HEK293 (cell line): ENCODE data around the gene DGKD.

Source experiments
- CTCF ChIA-PET: fragments of 350-600 bp; formaldehyde crosslinking; extraction: SDS; loops from one replicate; lab custom pipeline; 2021; ENCODE audit warnings: antibody characterized with exemption; lab: Yijun Ruan, JAX
- POLR2A ChIA-PET: fragments of 300-600 bp; formaldehyde crosslinking; extraction: SDS; loops from one replicate; lab custom pipeline; 2020; ENCODE audit warnings: antibody characterized with exemption, inconsistent platforms; lab: Yijun Ruan, JAX
- H3K27ac ChIP-seq: fragments of 200-500 bp; sonication (Bioruptor generic); 2 replicates; pipeline ENCODE4 v1.5.1; 2014; ENCODE audit warnings: low read depth, low read length, control low read depth, inconsistent platforms; ENCODE audit errors: extremely low read depth
- H3K36me3 ChIP-seq, 2 experiments: fragments of 200-500 bp in 1 of 2; sonication (Bioruptor generic) in 1 of 2; 1 replicate in 1 of 2; 2 replicates in 1 of 2; pipeline ENCODE4 v1.5.1; 2014 to 2017; ENCODE audit warnings: inconsistent platforms in 2 of 2, low read length in 2 of 2; ENCODE audit not compliant: control insufficient read depth in 2 of 2, insufficient read depth in 1 of 2
- H3K4me1 ChIP-seq: fragments of 200-500 bp; sonication (Bioruptor generic); 2 replicates; pipeline ENCODE4 v1.5.1; 2014; ENCODE audit warnings: mild to moderate bottlenecking, low read length, inconsistent platforms; ENCODE audit not compliant: control insufficient read depth, insufficient read depth
- H3K4me3 ChIP-seq: 2 replicates; pipeline ENCODE4 v1.5.1; 2011; ENCODE audit warnings: low read depth, mild to moderate bottlenecking, control low read depth, low read length, moderate library complexity
- H3K9me3 ChIP-seq: fragments of 200-500 bp; sonication (Bioruptor generic); 2 replicates; pipeline ENCODE4 v1.5.1; 2014; ENCODE audit warnings: low read depth, low read length, inconsistent platforms; ENCODE audit not compliant: control insufficient read depth, insufficient read depth
- FEZF1 ChIP-seq: fragments of 450-650 bp; formaldehyde crosslinking; IDR thresholded peaks from 2 replicates; pipeline ENCODE4 v1.5.1; 2016; ENCODE audit warnings: missing biosample characterization, missing genetic modification characterization
- INSM2 ChIP-seq: fragments of 450-650 bp; formaldehyde crosslinking; IDR thresholded peaks from 2 replicates; pipeline ENCODE4 v1.5.1; 2016; ENCODE audit warnings: missing biosample characterization, missing genetic modification characterization
- PATZ1 ChIP-seq: fragments of 450-650 bp; formaldehyde crosslinking; IDR thresholded peaks from 2 replicates; pipeline ENCODE4 v1.5.1; 2016; ENCODE audit warnings: missing biosample characterization, missing genetic modification characterization
- RBAK ChIP-seq: fragments of 450-650 bp; formaldehyde crosslinking; IDR thresholded peaks from 2 replicates; pipeline ENCODE4 v1.5.1; 2016; ENCODE audit warnings: missing biosample characterization, missing genetic modification characterization
- SCRT1 ChIP-seq: fragments of 450-650 bp; formaldehyde crosslinking; IDR thresholded peaks from 2 replicates; pipeline ENCODE4 v1.5.1; 2016; ENCODE audit warnings: missing biosample characterization, missing genetic modification characterization, borderline replicate concordance
- TSHZ1 ChIP-seq: fragments of 450-650 bp; formaldehyde crosslinking; IDR thresholded peaks from 2 replicates; pipeline ENCODE4 v1.5.1; 2016; ENCODE audit warnings: missing biosample characterization, missing genetic modification characterization, borderline replicate concordance
- ZBTB44 ChIP-seq: fragments of 450-650 bp; IDR thresholded peaks from 2 replicates; pipeline ENCODE4 v1.5.1; 2018; ENCODE audit warnings: missing biosample characterization, mild to moderate bottlenecking, missing genetic modification characterization
- ZBTB48 ChIP-seq: fragments of 450-650 bp; formaldehyde crosslinking; IDR thresholded peaks from 2 replicates; pipeline ENCODE4 v1.5.1; 2016; ENCODE audit warnings: missing biosample characterization, missing genetic modification characterization
- ZIC2 ChIP-seq: fragments of 450-650 bp; formaldehyde crosslinking; IDR thresholded peaks from 2 replicates; pipeline ENCODE4 v1.5.1; 2016; ENCODE audit warnings: missing biosample characterization, missing genetic modification characterization
- ZNF24 ChIP-seq: fragments of 450-650 bp; formaldehyde crosslinking; IDR thresholded peaks from 2 replicates; pipeline ENCODE4 v1.5.1; 2016; ENCODE audit warnings: missing biosample characterization, missing genetic modification characterization
- ZNF292 ChIP-seq: fragments of 450-650 bp; formaldehyde crosslinking; IDR thresholded peaks from 2 replicates; pipeline ENCODE4 v1.5.1; 2016; ENCODE audit warnings: low read depth, missing biosample characterization, missing genetic modification characterization, borderline replicate concordance
- ZNF311 ChIP-seq: fragments of 450-650 bp; formaldehyde crosslinking; IDR thresholded peaks from 2 replicates; pipeline ENCODE4 v1.5.1; 2017; ENCODE audit warnings: missing biosample characterization, missing genetic modification characterization, borderline replicate concordance
- ZNF350 ChIP-seq: fragments of 450-650 bp; formaldehyde crosslinking; IDR thresholded peaks from 2 replicates; pipeline ENCODE4 v1.5.0; 2017; ENCODE audit warnings: missing biosample characterization, mild to moderate bottlenecking, missing genetic modification characterization
- ZNF433 ChIP-seq: fragments of 450-650 bp; formaldehyde crosslinking; IDR thresholded peaks from 2 replicates; pipeline ENCODE4 v1.5.1; 2016; ENCODE audit warnings: missing biosample characterization, missing genetic modification characterization, low read depth
- ZNF473 ChIP-seq: fragments of 450-650 bp; formaldehyde crosslinking; IDR thresholded peaks from 2 replicates; pipeline ENCODE4 v1.5.1; 2017; ENCODE audit warnings: missing biosample characterization, missing genetic modification characterization
- ZNF501 ChIP-seq: fragments of 450-650 bp; formaldehyde crosslinking; IDR thresholded peaks from 2 replicates; pipeline ENCODE4 v1.5.1; 2016; ENCODE audit warnings: missing biosample characterization, missing genetic modification characterization
- ZNF544 ChIP-seq: fragments of 450-650 bp; formaldehyde crosslinking; IDR thresholded peaks from 2 replicates; pipeline ENCODE4 v1.5.0; 2017; ENCODE audit warnings: missing biosample characterization, missing genetic modification characterization
- ZNF670 ChIP-seq: fragments of 450-650 bp; formaldehyde crosslinking; IDR thresholded peaks from 2 replicates; pipeline ENCODE4 v1.5.1; 2016; ENCODE audit warnings: missing biosample characterization, missing genetic modification characterization, low read depth
- ZNF692 ChIP-seq: fragments of 450-650 bp; formaldehyde crosslinking; IDR thresholded peaks from 2 replicates; pipeline ENCODE4 v1.5.1; 2016; ENCODE audit warnings: missing biosample characterization, missing genetic modification characterization
- ZSCAN18 ChIP-seq: fragments of 450-650 bp; formaldehyde crosslinking; IDR thresholded peaks from 2 replicates; pipeline ENCODE4 v1.5.1; 2016; ENCODE audit warnings: missing biosample characterization, missing genetic modification characterization

The DGKD gene

GRCh38 chr2:233444501-233444900, 90.2 kb downstream of the DGKD start:
- TF ChIP-seq ZIC2 (tag by site-specific recombination) (no peak), ZNF670 (tag by site-specific recombination) (no peak), ZBTB44 (tag by site-specific recombination) (no peak)
- TF ChIP-seq, all 188 proteins: peak for 0
- Histone ChIP-seq H3K36me3 (peaks cover 0 to 66% of the 10 kb centered on the region in 2 experiments; a peak in 2 of 3 replicates), H3K4me1 (no peaks in the 10 kb centered on the region), H3K27ac (no peak overlapping the region), H3K9me3 (no peaks in the 10 kb centered on the region), H3K4me3 (no peak overlapping the region)
- ChIA-PET CTCF (interaction anchor here (0.8 to 3.7 kb wide), 7 partner anchors 10 to 1672 kb away, joined by 3 to 36 read pairs (median 4); partner anchors contain the start of gene UGT1A5), POLR2A (no interaction called here)

- H3K4me3 ChIP-seq = no peak overlapping the region
- no peak overlapping the region for H3K27ac ChIP-seq
- ChIA-PET POLR2A (no interaction called here), CTCF (interaction anchor here (1.2 to 3.7 kb wide), 3 partner anchors 43 to 1672 kb away, joined by 3 to 36 read pairs (median 3); no protein-coding TSS in a partner anchor)
- H3K9me3 ChIP-seq = no peaks in the 10 kb centered on the region
- no peaks in the 10 kb centered on the region for H3K4me1 ChIP-seq
- peaks cover 0 to 68% of the 10 kb centered on the region in 2 experiments; a peak in 2 of 3 replicates for H3K36me3 ChIP-seq
- TF ChIP-seq ZNF433 (tag by site-specific recombination) = no peak
- TF ChIP-seq ZNF311 (tag by site-specific recombination) = no peak
- TF ChIP-seq ZNF350 (tag by site-specific recombination) = no peak
- TF ChIP-seq TSHZ1 (tag by site-specific recombination) = no peak
- no peak for TF ChIP-seq PATZ1 (tag by site-specific recombination)
- no peak for TF ChIP-seq ZNF292 (tag by site-specific recombination)
- no peak for TF ChIP-seq ZNF473 (tag by site-specific recombination)
- TF ChIP-seq FEZF1 (tag by site-specific recombination) = no peak
- no peak for TF ChIP-seq ZNF692
- no peak for TF ChIP-seq INSM2 (tag by site-specific recombination)
- TF ChIP-seq ZNF501 (tag by site-specific recombination) = no peak
- no peak for TF ChIP-seq ZSCAN18
- TF ChIP-seq ZBTB48 = no peak
- no peak for TF ChIP-seq RBAK (tag by site-specific recombination)
- TF ChIP-seq SCRT1 (tag by site-specific recombination) = no peak
- no peak for TF ChIP-seq ZNF24 (tag by site-specific recombination)
- no peak for TF ChIP-seq ZNF544 (tag by site-specific recombination)
Measured at GRCh38 chr2:233445152-233445830, 91.0 kb downstream of the DGKD start.
